Pancreas (tissue), 10 donors: ENCODE measurements around the gene ZNF511. TPM values are rescaled to one million over a fixed set of nuclear protein-coding genes. Genes with fewer than 3 reads are reported as not detected.

ENCODE experiments used
- ATAC-seq, 4 donors: fragments of 200-7000 bp; cut with Tn5 transposase; one replicate each; pipeline versions ENCODE4 v1.8.0 to v1.9.1; 2020; ENCODE audit warnings: mild to moderate bottlenecking in 4 of 4, moderate library complexity in 4 of 4
- DNase-seq, 6 donors: peaks; one replicate each; pipeline ENCODE4 v3.0.0-alpha.2; 2020
- FAIRE-seq: peaks from 2 replicates; lab custom pipeline; 2012; peaks lifted over from hg19 to GRCh38; lab: Jason Lieb, UNC
- H3K27ac ChIP-seq, 4 donors: fragments of 200-600 bp; sonication (generic); 1 replicate in 3 of 4; 2 replicates in 1 of 4; pipeline versions ENCODE4 v1.5.0 to v1.8.0; 2020
- H3K27me3 ChIP-seq, 4 donors: fragments of 200-600 bp; one replicate each; pipeline ENCODE4 v1.8.0; 2021
- H3K36me3 ChIP-seq, 3 donors: fragments of 200-600 bp; sonication (generic) in 1 of 3; one replicate each; pipeline versions ENCODE4 v1.5.0 to v1.8.0; 2020 to 2021
- H3K4me1 ChIP-seq, 3 donors: fragments of 200-600 bp; one replicate each; pipeline ENCODE4 v1.8.0; 2021
- H3K4me3 ChIP-seq, 4 donors: fragments of 200-600 bp; sonication (generic) in 2 of 4; one replicate each; pipeline versions ENCODE4 v1.5.0 to v1.8.0; 2020 to 2021
- H3K9me3 ChIP-seq, 4 donors: fragments of 200-600 bp; one replicate each; pipeline ENCODE4 v1.8.0; 2021
- WGBS, 2 donors: extraction: QIAGEN DNeasy Blood & Tissue Kit; methylation state at CpG; one replicate each; pipeline ENCODE4 v1.1.7; 2013; 5-methylcytosine and 5-hydroxymethylcytosine counted together
- intact Hi-C, 3 donors: fragments of 100-400 bp; cut with DNase I; formaldehyde crosslinking; loops; one replicate each; pipeline versions ENCODE4 v1.11.1 to v1.14.2; 2022
- polyA plus RNA-seq, 2 donors: library from polyadenylated mRNA; stranded (reverse); fragments of 200-250 nt; gene quantifications; one replicate each; pipeline ENCODE4 v1.2.3, GENCODE V29; 2013
- total RNA-seq, 6 donors: library from RNA; stranded (reverse); fragmentation: NEBNext Ultra II Directional in 4 of 6; extraction: Animal tissue kit (Norgen Biotek cat#: 25700) in 4 of 6; gene quantifications; one replicate each; pipeline versions ENCODE4 v1.2.1 to v1.2.4, GENCODE V29; 2021 to 2023
- TF ChIP-seq, protein P1 (sequence below), 4 donors: fragments of 200-600 bp; sonication (generic) in 3 of 4; IDR thresholded peaks; one replicate each; pipeline versions ENCODE4 v1.5.0 to v1.8.0; 2021; ENCODE audit warnings: antibody characterized with exemption in 4 of 4
- donor health status: healthy with polysubstance abuse.
- donor health status: DM: no; HTN: no; CAD: no; lungs with moderate emphysema.
- donor health status: DM: no; HTN: no; CAD: no.
- donor health status: control.
- donor health status: control.
- donor health status: Bipolar disorder and iron deficiency.
- donor health status: DM: yes; HTN: yes; CAD: no.
- donor health status: DM: no; HTN: no; CAD: no.
- donor health status: DM: no; HTN: no; CAD: no.
- donor health status: DM: yes; HTN: yes; CAD: no.

The ZNF511 gene
- total and polyA plus RNA-seq, 8 donors, result 13.3 to 40.3 (median 17.3) TPM

DNA sequence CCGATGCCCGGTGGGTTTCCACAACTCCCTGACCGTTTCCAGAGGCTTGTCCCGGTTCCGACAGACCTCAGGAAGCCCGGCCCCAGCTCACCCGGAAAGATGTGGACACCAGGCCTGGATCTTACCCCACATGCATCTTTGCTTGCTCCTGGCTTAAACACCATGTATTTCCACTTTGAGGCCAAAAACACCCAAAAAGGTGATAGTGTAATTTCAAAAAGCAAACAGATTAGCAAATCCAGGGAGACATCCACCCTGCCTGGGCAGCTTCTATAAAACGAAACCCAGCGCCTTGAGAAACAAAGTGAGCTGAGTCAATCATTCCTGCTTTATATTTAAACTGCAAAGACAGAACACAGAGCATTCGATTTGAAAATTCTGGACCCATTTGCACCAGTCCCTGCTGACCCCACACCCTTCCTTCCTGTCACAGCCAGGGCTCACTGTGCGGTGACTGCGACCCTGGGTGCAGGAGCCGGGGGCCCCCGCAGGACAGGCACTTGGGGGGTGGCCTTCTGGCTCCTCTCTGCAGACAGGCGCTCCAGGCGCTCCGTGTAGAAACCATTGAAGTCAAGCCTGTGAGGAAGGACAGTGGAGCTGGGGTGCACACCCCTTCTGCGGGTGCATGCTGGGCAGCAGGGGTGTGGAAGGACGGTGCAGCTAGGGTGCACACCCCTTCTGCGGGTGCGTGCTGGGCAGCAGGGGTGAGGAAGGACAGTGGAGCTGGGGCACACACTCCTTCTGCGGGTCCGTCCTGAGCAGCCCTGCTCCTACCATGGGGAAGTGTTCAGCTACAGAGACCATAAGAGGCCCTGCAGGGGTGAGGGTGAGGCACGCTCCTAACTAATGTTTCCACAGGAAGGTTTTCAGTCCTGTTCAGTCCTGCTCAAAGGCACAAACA lies 29.1 kb upstream of the ZNF511 start:
- intact Hi-C loops, result no loop called here
- peaks cover 4 to 33% (median 23%) of the 10 kb centered on the region in 3 donors for H3K36me3 ChIP-seq
- no peaks in the 10 kb centered on the region for H3K27me3 ChIP-seq
- peaks cover 13 to 20% (median 18%) of the 10 kb centered on the region in 3 donors for H3K4me1 ChIP-seq
- ATAC-seq (no peak), FAIRE-seq (no peak), DNase-seq (no peak)
- no peak overlapping the region for H3K4me3 ChIP-seq
- 86 to 88% methylated on average over 24 of the region's 24 CpGs for WGBS, 2 donors
- TF ChIP-seq, protein P1, sequence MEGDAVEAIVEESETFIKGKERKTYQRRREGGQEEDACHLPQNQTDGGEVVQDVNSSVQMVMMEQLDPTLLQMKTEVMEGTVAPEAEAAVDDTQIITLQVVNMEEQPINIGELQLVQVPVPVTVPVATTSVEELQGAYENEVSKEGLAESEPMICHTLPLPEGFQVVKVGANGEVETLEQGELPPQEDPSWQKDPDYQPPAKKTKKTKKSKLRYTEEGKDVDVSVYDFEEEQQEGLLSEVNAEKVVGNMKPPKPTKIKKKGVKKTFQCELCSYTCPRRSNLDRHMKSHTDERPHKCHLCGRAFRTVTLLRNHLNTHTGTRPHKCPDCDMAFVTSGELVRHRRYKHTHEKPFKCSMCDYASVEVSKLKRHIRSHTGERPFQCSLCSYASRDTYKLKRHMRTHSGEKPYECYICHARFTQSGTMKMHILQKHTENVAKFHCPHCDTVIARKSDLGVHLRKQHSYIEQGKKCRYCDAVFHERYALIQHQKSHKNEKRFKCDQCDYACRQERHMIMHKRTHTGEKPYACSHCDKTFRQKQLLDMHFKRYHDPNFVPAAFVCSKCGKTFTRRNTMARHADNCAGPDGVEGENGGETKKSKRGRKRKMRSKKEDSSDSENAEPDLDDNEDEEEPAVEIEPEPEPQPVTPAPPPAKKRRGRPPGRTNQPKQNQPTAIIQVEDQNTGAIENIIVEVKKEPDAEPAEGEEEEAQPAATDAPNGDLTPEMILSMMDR (IDR thresholded peaks at IDR 0.05), result no peak
- no peaks in the 10 kb centered on the region for H3K9me3 ChIP-seq
- H3K27ac ChIP-seq, result peak overlapping the region in 3 of 4 donors; percentile 54 to 86 (median 83)

DNA sequence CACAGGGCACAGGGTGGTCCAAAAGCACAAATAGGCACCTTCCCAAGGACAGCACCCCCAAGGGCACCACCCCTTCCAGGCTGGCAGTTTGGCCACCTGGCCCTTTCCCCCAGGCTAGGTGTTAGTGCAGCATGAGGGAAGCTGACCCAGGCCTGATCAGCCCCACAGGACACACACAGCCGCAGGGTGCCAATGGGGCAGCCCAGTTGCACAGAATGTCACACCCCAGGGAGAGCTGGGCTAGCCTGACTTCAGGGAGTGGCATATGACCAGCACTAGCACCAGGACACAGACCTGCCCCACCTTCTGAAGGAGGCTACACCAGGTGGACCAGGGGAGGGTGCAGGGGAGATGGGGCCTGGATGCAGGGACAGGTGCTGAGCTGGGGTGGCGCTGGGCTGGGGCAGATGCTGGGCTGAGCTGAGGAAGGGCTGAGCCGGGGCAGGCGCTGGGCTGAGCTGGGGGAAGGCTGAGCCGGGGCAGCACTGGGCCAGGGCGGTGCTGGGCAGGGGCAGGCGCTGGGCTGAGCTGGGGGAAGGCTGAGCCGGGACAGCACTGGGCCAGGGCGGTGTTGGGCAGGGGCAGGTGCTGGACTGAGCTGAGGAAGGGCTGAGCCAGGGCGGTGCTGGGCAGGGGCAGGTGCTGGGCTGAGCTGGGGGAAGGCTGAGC lies 28.2 kb upstream of the ZNF511 start:
- no peaks in the 10 kb centered on the region for H3K27me3 ChIP-seq
- H3K4me3 ChIP-seq, result no peak overlapping the region
- H3K4me1 ChIP-seq, result peaks cover 13 to 20% (median 18%) of the 10 kb centered on the region in 3 donors
- TF ChIP-seq, protein P1 (IDR thresholded peaks at IDR 0.05), result no peak
- DNase-seq, result peak in 2 of 6 donors; percentile 21 to 73
- WGBS, 2 donors, result 97 to 98% methylated on average over 9 to 10 of the region's 10 CpGs
- H3K27ac ChIP-seq, result no peak overlapping the region
- no peaks in the 10 kb centered on the region for H3K9me3 ChIP-seq
- peaks cover 6 to 41% (median 32%) of the 10 kb centered on the region in 3 donors for H3K36me3 ChIP-seq
- no peak for ATAC-seq
- FAIRE-seq, result no peak
- intact Hi-C loops, result no loop called here

DNA sequence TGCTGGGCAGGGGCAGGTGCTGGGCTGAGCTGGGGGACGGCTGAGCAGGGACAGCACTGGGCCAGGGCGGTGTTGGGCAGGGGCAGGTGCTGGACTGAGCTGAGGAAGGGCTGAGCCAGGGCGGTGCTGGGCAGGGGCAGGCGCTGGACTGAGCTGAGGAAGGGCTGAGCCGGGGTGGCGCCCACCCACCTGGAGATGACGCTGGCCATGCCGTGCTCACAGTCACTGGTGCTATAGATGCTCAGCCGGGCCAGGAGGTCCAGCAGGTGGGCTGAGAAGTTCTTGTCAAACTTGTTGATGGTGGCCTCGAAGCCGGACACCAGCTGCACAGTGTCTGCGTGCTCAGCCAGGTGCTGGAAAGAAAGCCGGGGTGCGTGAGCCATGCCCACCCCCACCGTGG lies 27.6 kb upstream of the ZNF511 start:
- ATAC-seq (no peak), DNase-seq (peak in 1 of 6 donors; percentile 69), FAIRE-seq (no peak)
- Histone ChIP-seq H3K27ac (no peak overlapping the region), H3K4me3 (no peak overlapping the region), H3K27me3 (no peaks in the 10 kb centered on the region), H3K9me3 (no peaks in the 10 kb centered on the region), H3K4me1 (peaks cover 13 to 20% (median 18%) of the 10 kb centered on the region in 3 donors), H3K36me3 (peaks cover 6 to 46% (median 35%) of the 10 kb centered on the region in 3 donors)
- WGBS, 2 donors, result 95 to 96% methylated on average over 15 of the region's 15 CpGs
- TF ChIP-seq, protein P1 (IDR thresholded peaks at IDR 0.05), result no peak
- intact Hi-C loops, result no loop called here

DNA sequence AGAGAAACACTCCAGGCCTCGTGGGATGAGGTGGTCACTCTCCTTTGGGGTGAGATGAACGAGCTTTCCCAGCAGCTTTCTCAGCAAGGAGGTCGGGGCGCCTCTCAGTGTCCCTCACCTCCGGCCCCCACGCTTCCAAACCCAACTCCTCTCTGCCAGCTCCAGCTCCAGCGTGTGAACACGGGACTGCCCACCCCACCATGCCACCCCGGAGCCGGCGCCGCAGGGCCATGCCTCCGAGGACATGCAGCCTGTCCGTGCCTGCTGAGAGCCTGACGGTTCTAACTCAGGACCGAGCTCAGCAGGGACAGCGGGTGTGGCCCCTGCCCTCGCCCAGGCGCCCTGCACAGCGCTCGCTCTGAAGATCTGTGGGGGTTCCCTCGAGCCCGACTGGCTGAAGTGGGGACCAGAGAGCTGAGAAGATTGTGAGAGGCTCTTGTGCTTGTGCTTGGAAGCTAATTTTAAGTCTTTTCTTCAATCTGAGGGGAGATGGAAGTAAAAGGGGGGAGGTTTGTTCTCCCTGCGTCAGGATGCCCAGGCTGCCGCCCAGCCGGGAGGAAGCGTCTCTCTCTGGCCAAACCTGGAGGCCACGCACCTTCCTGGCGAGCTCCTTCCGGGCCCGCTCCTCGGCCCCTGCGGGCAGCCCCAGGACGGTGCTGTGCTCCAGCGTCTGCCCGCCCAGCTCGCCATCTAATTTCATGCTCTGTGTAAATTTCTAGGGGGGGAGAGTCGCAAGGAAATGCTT lies 26.9 kb upstream of the ZNF511 start:
- ATAC-seq, result no peak
- peaks cover 6 to 51% (median 36%) of the 10 kb centered on the region in 3 donors for H3K36me3 ChIP-seq
- H3K4me3 ChIP-seq, result no peak overlapping the region
- H3K27me3 ChIP-seq, result no peaks in the 10 kb centered on the region
- WGBS, 2 donors, result 93 to 94% methylated on average over 38 of the region's 38 CpGs
- H3K9me3 ChIP-seq, result no peaks in the 10 kb centered on the region
- peaks cover 13 to 20% (median 18%) of the 10 kb centered on the region in 3 donors for H3K4me1 ChIP-seq
- TF ChIP-seq, protein P1 (IDR thresholded peaks at IDR 0.05), result no peak
- DNase-seq, result peak in 1 of 6 donors; percentile 72
- intact Hi-C loops, result no loop called here
- H3K27ac ChIP-seq, result no peak overlapping the region
- FAIRE-seq, result no peak
